Neuronal stem cell (in vitro differentiated cells): ENCODE data around the gene FPR2.

ENCODE experiments used
- DNase-seq: peaks from one replicate; pipeline ENCODE4 v3.0.0-alpha.2; 2013; ENCODE audit warnings: low spot score
- H2AFZ ChIP-seq: one replicate; pipeline ENCODE4 v1.6.1; 2013; ENCODE audit warnings: mild to moderate bottlenecking, low read length, inconsistent platforms
- H2AK5ac ChIP-seq: 2 replicates; pipeline ENCODE4 v1.6.1; 2013; ENCODE audit warnings: low read depth, mild to moderate bottlenecking, inconsistent platforms, low read length, moderate library complexity, mixed read lengths
- H2BK120ac ChIP-seq: 2 replicates; pipeline ENCODE4 v1.6.1; 2013; ENCODE audit warnings: low read depth, mild to moderate bottlenecking, inconsistent platforms, low read length, moderate library complexity, mixed read lengths
- H2BK12ac ChIP-seq: one replicate; pipeline ENCODE4 v1.6.1; 2013; ENCODE audit warnings: low read length, inconsistent platforms
- H2BK15ac ChIP-seq: 2 replicates; pipeline ENCODE4 v1.6.1; 2013; ENCODE audit warnings: mild to moderate bottlenecking, low read length, inconsistent platforms, mixed read lengths
- H2BK5ac ChIP-seq: one replicate; pipeline ENCODE4 v1.6.1; 2013; ENCODE audit warnings: inconsistent platforms, mild to moderate bottlenecking, low read length, moderate library complexity
- H3K14ac ChIP-seq: one replicate; pipeline ENCODE4 v1.6.1; 2013; ENCODE audit warnings: low read length, inconsistent platforms
- H3K18ac ChIP-seq: 2 replicates; pipeline ENCODE4 v1.6.1; 2013; ENCODE audit warnings: low read length, inconsistent platforms
- H3K23ac ChIP-seq: 2 replicates; pipeline ENCODE4 v1.6.1; 2013; ENCODE audit warnings: low read depth, mild to moderate bottlenecking, mixed read lengths, low read length, inconsistent platforms; ENCODE audit not compliant: poor library complexity
- H3K27ac ChIP-seq: replicated peaks from 3 replicates; pipeline ENCODE4 v1.5.1; 2013; ENCODE audit warnings: low read length, inconsistent platforms
- H3K27me3 ChIP-seq, 3 experiments: 2 replicates each; pipeline ENCODE4 v1.6.1; 2013; ENCODE audit warnings: low read length in 3 of 3, mild to moderate bottlenecking in 2 of 3, inconsistent platforms in 1 of 3, low read depth in 1 of 3, mixed read lengths in 1 of 3, moderate library complexity in 1 of 3; ENCODE audit not compliant: control insufficient read depth in 3 of 3, insufficient read depth in 3 of 3
- H3K36me3 ChIP-seq, 2 donors: replicated peaks in 1 of 2; 2 replicates each; pipeline ENCODE4 v1.6.1; 2013; ENCODE audit warnings: low read length in 2 of 2; ENCODE audit not compliant: control insufficient read depth in 2 of 2, insufficient read depth in 2 of 2
- H3K4ac ChIP-seq: 2 replicates; pipeline ENCODE4 v1.6.1; 2013; ENCODE audit warnings: inconsistent platforms, mild to moderate bottlenecking, low read length, moderate library complexity
- H3K4me1 ChIP-seq, 2 donors: 1 replicate in 1 of 2; 2 replicates in 1 of 2; pipeline ENCODE4 v1.6.1; 2013; ENCODE audit warnings: low read length in 2 of 2, low read depth in 1 of 2; ENCODE audit not compliant: control insufficient read depth in 2 of 2, insufficient read depth in 1 of 2
- H3K4me2 ChIP-seq: one replicate; pipeline ENCODE4 v1.6.1; 2013; ENCODE audit warnings: mild to moderate bottlenecking, low read length, inconsistent platforms; ENCODE audit not compliant: insufficient read depth, poor library complexity, severe bottlenecking
- H3K4me3 ChIP-seq, 2 donors: 2 replicates each; pipeline ENCODE4 v1.5.1; 2013; ENCODE audit warnings: low read length in 2 of 2, mild to moderate bottlenecking in 2 of 2, inconsistent platforms in 1 of 2, moderate library complexity in 1 of 2
- H3K79me1 ChIP-seq: one replicate; pipeline ENCODE4 v1.6.1; 2013; ENCODE audit warnings: low read depth, mild to moderate bottlenecking, inconsistent platforms, low read length, moderate library complexity
- H3K9ac ChIP-seq: one replicate; pipeline ENCODE4 v1.6.1; 2013; ENCODE audit warnings: mild to moderate bottlenecking, low read depth, low read length, inconsistent platforms; ENCODE audit not compliant: poor library complexity
- H3K9me3 ChIP-seq, 2 donors: replicated peaks in 1 of 2; 2 replicates each; pipeline versions ENCODE3 to v1.6.1; 2013; ENCODE audit warnings: low read length in 2 of 2, mild to moderate bottlenecking in 2 of 2, inconsistent platforms in 1 of 2, low read depth in 1 of 2, mixed read lengths in 1 of 2, moderate library complexity in 1 of 2; ENCODE audit not compliant: control insufficient read depth in 2 of 2, insufficient read depth in 1 of 2
- H4K8ac ChIP-seq: one replicate; pipeline ENCODE4 v1.6.1; 2013; ENCODE audit warnings: low read depth, mild to moderate bottlenecking, inconsistent platforms, low read length, moderate library complexity
- H4K91ac ChIP-seq: one replicate; pipeline ENCODE4 v1.6.1; 2013; ENCODE audit warnings: low read length, low read depth, mild to moderate bottlenecking, inconsistent platforms; ENCODE audit not compliant: poor library complexity
- WGBS, 2 donors: extraction: QIAGEN DNeasy Blood & Tissue Kit; methylation state at CpG; one replicate each; pipeline ENCODE4 v1.1.7; 2013; ENCODE audit warnings: missing lambda C conversion rate in 2 of 2, mixed read lengths in 1 of 2; ENCODE audit not compliant: insufficient read length in 2 of 2, insufficient replicate concordance in 1 of 2; ENCODE audit errors: extremely low coverage in 2 of 2; 5-methylcytosine and 5-hydroxymethylcytosine counted together

FPR2 gene

DNA sequence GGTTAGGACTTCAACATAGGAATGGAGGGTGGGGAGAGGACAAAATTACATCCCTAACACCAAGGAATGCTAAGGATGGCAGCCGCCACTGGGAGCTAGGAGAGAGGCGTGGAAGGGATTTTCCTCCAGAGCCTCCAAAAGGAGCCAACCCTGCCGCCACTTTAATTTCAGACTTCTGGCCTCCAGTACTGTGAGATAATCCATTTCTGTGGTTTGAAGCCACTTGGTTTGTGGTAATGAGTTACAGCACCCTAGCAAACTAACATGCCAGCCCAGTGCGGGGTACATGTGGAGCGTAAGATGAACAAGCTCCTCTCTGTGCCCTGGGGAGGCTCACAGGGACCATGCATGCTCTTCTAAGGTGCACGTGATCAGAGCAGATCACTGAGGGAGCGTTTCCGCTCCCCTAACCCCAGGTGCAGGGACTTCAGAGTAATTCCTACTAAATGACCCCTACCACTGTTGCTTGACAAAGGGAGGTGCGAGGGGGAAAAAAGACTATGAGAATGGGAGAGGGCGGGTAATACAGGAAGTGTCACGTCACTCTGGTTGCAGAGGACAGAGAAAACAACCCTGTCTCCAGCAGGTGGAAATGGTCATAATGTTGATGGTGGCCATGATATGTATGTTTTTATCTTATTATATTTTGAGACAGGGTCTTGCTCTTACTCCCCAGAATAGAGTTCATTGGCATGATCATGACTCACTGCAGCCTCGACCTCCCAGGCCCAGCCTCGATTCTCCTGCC, 21.3 kb upstream of the FPR2 start:
- no peak for DNase-seq
- Histone ChIP-seq H2AK5ac (no peak overlapping the region), H3K4me2 (no peak overlapping the region), H3K27ac (no peak overlapping the region), H3K27me3 (no peaks in the 10 kb centered on the region), H2AFZ (no peak overlapping the region), H3K4ac (no peak overlapping the region), H3K9ac (no peak overlapping the region), H2BK15ac (no peak overlapping the region), H3K14ac (no peak overlapping the region), H4K91ac (no peak overlapping the region), H3K23ac (no peak overlapping the region), H3K36me3 (no peaks in the 10 kb centered on the region), H2BK120ac (no peak overlapping the region), H3K4me3 (no peak overlapping the region), H3K9me3 (no peaks in the 10 kb centered on the region), H2BK5ac (no peak overlapping the region), H3K79me1 (no peaks in the 10 kb centered on the region), H3K4me1 (no peaks in the 10 kb centered on the region), H3K18ac (no peak overlapping the region), H2BK12ac (no peak overlapping the region), H4K8ac (no peak overlapping the region)
- no CpG with 5 or more reads among the region's 13 CpGs for WGBS, 2 donors

DNA sequence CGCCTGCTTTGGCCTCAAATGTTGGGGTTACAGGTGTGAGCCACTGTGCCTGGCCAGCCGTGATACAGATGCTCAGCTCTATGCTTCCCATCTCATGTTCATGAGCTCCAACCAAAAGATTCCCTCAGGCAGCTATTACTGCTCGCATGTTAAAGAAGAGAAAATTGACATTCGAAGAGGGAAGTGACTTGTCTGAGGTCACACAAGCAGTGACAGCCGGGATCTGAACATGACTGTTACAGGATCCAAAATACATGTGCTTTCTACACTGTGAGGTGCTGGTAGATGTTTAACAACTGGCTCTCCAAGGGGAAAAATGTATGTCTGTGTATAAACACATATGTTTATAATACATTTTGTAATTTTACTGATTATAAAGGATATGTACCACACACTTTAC, 20.6 kb upstream of the FPR2 start:
- no peaks in the 10 kb centered on the region for H3K27me3 ChIP-seq
- DNase-seq: no peak
- H3K18ac ChIP-seq: no peak overlapping the region
- H2BK15ac ChIP-seq: no peak overlapping the region
- no peaks in the 10 kb centered on the region for H3K79me1 ChIP-seq
- no peak overlapping the region for H3K4me3 ChIP-seq
- H2BK5ac ChIP-seq: no peak overlapping the region
- no peak overlapping the region for H3K27ac ChIP-seq
- no peak overlapping the region for H3K4me2 ChIP-seq
- no peak overlapping the region for H2BK120ac ChIP-seq
- no peak overlapping the region for H2BK12ac ChIP-seq
- no peaks in the 10 kb centered on the region for H3K36me3 ChIP-seq
- no CpG with 5 or more reads among the region's 5 CpGs for WGBS, 2 donors
- H2AFZ ChIP-seq: no peak overlapping the region
- H3K4ac ChIP-seq: no peak overlapping the region
- H2AK5ac ChIP-seq: no peak overlapping the region
- no peak overlapping the region for H4K91ac ChIP-seq
- no peak overlapping the region for H4K8ac ChIP-seq
- H3K4me1 ChIP-seq: no peaks in the 10 kb centered on the region
- no peaks in the 10 kb centered on the region for H3K9me3 ChIP-seq
- H3K9ac ChIP-seq: no peak overlapping the region
- no peak overlapping the region for H3K23ac ChIP-seq
- no peak overlapping the region for H3K14ac ChIP-seq

DNA sequence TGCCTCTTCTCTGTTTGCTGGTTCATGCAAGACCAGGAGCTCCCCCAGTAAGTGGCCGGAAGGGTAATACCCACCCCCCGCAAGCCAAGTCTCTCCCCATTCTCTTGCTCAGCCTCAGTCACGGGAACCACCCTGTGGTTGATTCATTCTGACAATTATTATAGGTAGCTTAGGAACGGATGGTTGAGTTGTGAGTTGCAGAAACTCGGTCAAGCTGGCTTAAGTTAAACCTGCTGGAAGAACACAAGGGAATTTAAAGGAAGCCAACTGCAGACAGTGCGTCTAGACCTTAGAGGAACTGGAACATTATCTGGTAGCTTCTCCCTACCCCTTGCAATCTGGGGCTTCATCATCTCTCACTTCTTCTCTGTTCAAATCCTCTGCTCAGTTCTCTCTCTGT, 18.2 kb upstream of the FPR2 start:
- H3K27me3 ChIP-seq: no peaks in the 10 kb centered on the region
- no peak overlapping the region for H2BK120ac ChIP-seq
- H2BK15ac ChIP-seq: no peak overlapping the region
- H3K14ac ChIP-seq: no peak overlapping the region
- H3K27ac ChIP-seq: no peak overlapping the region
- no peak overlapping the region for H3K18ac ChIP-seq
- no peak overlapping the region for H3K4ac ChIP-seq
- no peaks in the 10 kb centered on the region for H3K4me1 ChIP-seq
- no peak overlapping the region for H2BK5ac ChIP-seq
- H3K23ac ChIP-seq: no peak overlapping the region
- H2BK12ac ChIP-seq: no peak overlapping the region
- no peak overlapping the region for H2AK5ac ChIP-seq
- H3K36me3 ChIP-seq: no peaks in the 10 kb centered on the region
- no peak overlapping the region for H4K8ac ChIP-seq
- no peaks in the 10 kb centered on the region for H3K79me1 ChIP-seq
- H3K4me3 ChIP-seq: no peak overlapping the region
- H2AFZ ChIP-seq: no peak overlapping the region
- WGBS, 2 donors: no CpG with 5 or more reads among the region's 6 CpGs
- DNase-seq: no peak
- no peak overlapping the region for H3K4me2 ChIP-seq
- H4K91ac ChIP-seq: no peak overlapping the region
- H3K9ac ChIP-seq: no peak overlapping the region
- H3K9me3 ChIP-seq: no peaks in the 10 kb centered on the region

DNA sequence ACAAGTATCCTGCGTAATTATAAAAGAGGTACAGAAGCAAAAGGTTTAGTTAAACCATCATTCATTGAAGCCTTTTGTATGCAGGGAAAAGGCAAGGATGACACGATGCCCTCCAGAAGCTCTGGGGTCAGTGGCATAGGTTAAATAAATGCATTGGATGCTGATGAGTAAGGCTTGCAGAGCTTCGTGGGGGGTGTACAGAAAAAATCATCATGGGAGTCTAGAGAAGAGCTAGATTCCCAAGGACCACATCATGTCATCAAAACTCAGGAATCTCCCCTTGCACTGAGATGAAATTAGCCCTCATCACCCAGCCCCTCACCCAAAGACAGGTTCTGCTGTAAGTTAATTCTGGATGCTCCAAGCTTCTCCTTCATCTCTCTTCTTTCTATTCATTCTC, 17.6 kb upstream of the FPR2 start:
- Histone ChIP-seq H3K14ac (no peak overlapping the region), H2AFZ (no peak overlapping the region), H2BK120ac (no peak overlapping the region), H3K9ac (no peak overlapping the region), H4K8ac (no peak overlapping the region), H3K4ac (no peak overlapping the region), H3K4me1 (no peaks in the 10 kb centered on the region), H2BK15ac (no peak overlapping the region), H3K79me1 (no peaks in the 10 kb centered on the region), H3K36me3 (no peaks in the 10 kb centered on the region), H3K4me2 (no peak overlapping the region), H2BK12ac (no peak overlapping the region), H3K4me3 (no peak overlapping the region), H3K18ac (no peak overlapping the region), H3K27ac (no peak overlapping the region), H4K91ac (no peak overlapping the region), H3K23ac (no peak overlapping the region), H2BK5ac (no peak overlapping the region), H3K27me3 (no peaks in the 10 kb centered on the region), H2AK5ac (no peak overlapping the region), H3K9me3 (no peaks in the 10 kb centered on the region)
- DNase-seq: no peak
- WGBS, 2 donors: no CpG with 5 or more reads among the region's 3 CpGs
